ENCODE results near the gene PKM. TPM values are rescaled to one million over a fixed set of nuclear protein-coding genes. Genes with fewer than 3 reads are reported as not detected.

PKM gene
- total and polyA plus RNA-seq, 2 donors (not counting 1 experiment from before 2014, with no cell fraction given), result 1,892 to 2,521 TPM

GRCh38 chr15:72202302-72202701 lies 28.7 kb downstream of the PKM start:
- Histone ChIP-seq H3K9ac (ENCODE audit: insufficient read depth, low read length) (no peak overlapping the region), H3K4me2 (ENCODE audit: extremely low read depth, insufficient read depth, low read length) (no peak overlapping the region), H3K9me3 (ENCODE audit: control insufficient read depth, insufficient read depth, low read depth, low read length) (no peaks in the 10 kb centered on the region), H3K4me3 (replicated peaks in 1 of 4; ENCODE audit: control extremely low read depth in 1 of 4, insufficient read depth in 1 of 4, low read depth in 3 of 4, low read length in 4 of 4) (no peak overlapping the region), H2AFZ (ENCODE audit: low read length) (no peak overlapping the region), H3K27me3 (ENCODE audit: control insufficient read depth, insufficient read depth, low read length) (no peaks in the 10 kb centered on the region), H3K79me2 (ENCODE audit: control insufficient read depth, insufficient read depth, low read length) (peaks cover 10% of the 10 kb centered on the region), H3K4me1 (ENCODE audit: control insufficient read depth, extremely low read depth, insufficient read depth, low read length) (peaks cover 8% of the 10 kb centered on the region), H3K27ac (ENCODE audit: insufficient read depth, low read length) (no peak overlapping the region), H3K36me3 (ENCODE audit: control insufficient read depth, insufficient read depth, low read length) (peaks cover 60% of the 10 kb centered on the region), H4K20me1 (ENCODE audit: control insufficient read depth, extremely low read depth, insufficient read depth, low read length) (no peaks in the 10 kb centered on the region)
- DNase-seq (ENCODE audit: low read depth in 2 of 2), result no peak
- TF ChIP-seq EZH2 (IDR thresholded peaks at IDR 0.05; ENCODE audit: low read length, missing control alignments) (no peak), CTCF (conservative IDR thresholded peaks at IDR 0.05 in 1 of 2, IDR thresholded peaks at IDR 0.05 in 1 of 2; ENCODE audit: low read depth in 1 of 2, low read length in 2 of 2) (no peak)

- no peak for DNase-seq (ENCODE audit: low read depth in 2 of 2)
- no peaks in the 10 kb centered on the region for H3K27me3 ChIP-seq (ENCODE audit: control insufficient read depth, insufficient read depth, low read length)
- peaks cover 52% of the 10 kb centered on the region for H3K36me3 ChIP-seq (ENCODE audit: control insufficient read depth, insufficient read depth, low read length)
These were observed 29.5 kb downstream of the PKM start for GRCh38 chr15:72201391-72201921.

More at GRCh38 chr15:72201391-72201921, 29.5 kb downstream of the PKM start:
- Histone ChIP-seq H4K20me1 (ENCODE audit: control insufficient read depth, extremely low read depth, insufficient read depth, low read length) (no peaks in the 10 kb centered on the region), H3K27ac (ENCODE audit: insufficient read depth, low read length) (no peak overlapping the region), H3K4me1 (ENCODE audit: control insufficient read depth, extremely low read depth, insufficient read depth, low read length) (peaks cover 8% of the 10 kb centered on the region), H3K9me3 (ENCODE audit: control insufficient read depth, insufficient read depth, low read depth, low read length) (no peaks in the 10 kb centered on the region), H3K4me3 (replicated peaks in 1 of 4; ENCODE audit: control extremely low read depth in 1 of 4, insufficient read depth in 1 of 4, low read depth in 3 of 4, low read length in 4 of 4) (no peak overlapping the region), H3K4me2 (ENCODE audit: extremely low read depth, insufficient read depth, low read length) (no peak overlapping the region), H3K9ac (ENCODE audit: insufficient read depth, low read length) (no peak overlapping the region), H2AFZ (ENCODE audit: low read length) (no peak overlapping the region), H3K79me2 (ENCODE audit: control insufficient read depth, insufficient read depth, low read length) (peaks cover 2% of the 10 kb centered on the region)
- TF ChIP-seq CTCF (conservative IDR thresholded peaks at IDR 0.05 in 1 of 2, IDR thresholded peaks at IDR 0.05 in 1 of 2; ENCODE audit: low read depth in 1 of 2, low read length in 2 of 2) (no peak), EZH2 (IDR thresholded peaks at IDR 0.05; ENCODE audit: low read length, missing control alignments) (no peak)
